ENCODE measurements around the gene EIF4G3.

Gene EIF4G3

DNA sequence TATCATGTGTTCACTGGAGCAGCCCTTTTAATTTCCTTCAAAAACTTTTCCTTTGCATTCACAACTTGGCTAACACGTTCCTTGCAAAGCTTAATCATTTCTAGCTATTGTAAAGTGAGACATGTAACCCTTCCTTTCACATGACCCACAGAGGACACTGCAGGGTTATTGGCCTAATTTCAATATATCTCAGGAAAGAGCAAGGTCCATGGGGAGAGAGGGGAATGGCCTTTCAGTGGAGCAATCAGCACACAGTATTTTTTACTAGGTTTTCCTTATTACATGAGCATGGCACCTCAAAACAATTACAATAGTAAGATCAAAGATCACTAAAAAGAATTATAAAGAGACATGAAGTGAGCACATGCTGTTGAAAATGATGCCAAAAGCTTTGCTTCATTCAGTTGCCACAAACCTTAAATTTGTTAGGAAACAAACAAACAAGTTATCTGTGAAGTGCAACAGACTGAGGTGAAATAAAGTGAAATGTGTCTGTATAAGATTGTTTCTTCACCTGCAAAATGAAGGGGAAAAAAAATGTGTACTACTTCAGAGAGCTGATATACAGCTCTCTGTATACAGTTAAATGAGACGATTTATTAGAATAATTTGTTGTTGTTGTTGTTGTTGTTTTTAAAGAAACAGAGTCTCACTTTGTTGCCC lies 61.5 kb downstream of the EIF4G3 start:
- TF ChIP-seq SIN3A (IDR thresholded peaks at IDR 0.05; ENCODE audit: borderline replicate concordance, insufficient read depth, low read length) (no peak), POLR2AphosphoS5 (IDR thresholded peaks at IDR 0.05; ENCODE audit: low read depth, low read length) (no peak), TAF1 (IDR thresholded peaks at IDR 0.05; ENCODE audit: borderline replicate concordance, insufficient read depth, low read length) (no peak), REST (IDR thresholded peaks at IDR 0.05; ENCODE audit: insufficient read depth in 1 of 2, low read depth in 2 of 2, low read length in 2 of 2) (no peak), FOXP2 (optimal IDR thresholded peaks at IDR 0.05; ENCODE audit: borderline replicate concordance, extremely low read depth, extremely low read length, insufficient read depth) (no peak)

DNA sequence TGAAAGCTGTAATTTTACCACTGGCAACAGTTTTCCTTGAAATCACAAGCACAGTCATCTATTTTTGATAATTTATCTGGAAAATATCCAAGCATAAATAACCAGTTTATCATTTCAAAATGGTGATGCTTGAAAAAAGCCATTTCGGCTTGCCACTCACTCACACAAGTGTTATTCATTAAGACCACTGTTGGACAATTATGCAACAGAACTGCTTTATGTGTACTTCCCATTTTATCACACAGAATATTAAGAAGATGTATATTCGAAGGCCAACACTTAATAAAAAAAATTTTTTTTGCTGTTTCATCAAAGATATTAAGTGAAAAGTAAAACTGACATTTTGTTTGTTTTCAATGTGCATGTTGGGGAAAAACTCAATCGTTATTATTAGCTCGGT lies 62.3 kb downstream of the EIF4G3 start:
- no peak for TF ChIP-seq FOXP2 (optimal IDR thresholded peaks at IDR 0.05; ENCODE audit: borderline replicate concordance, extremely low read depth, extremely low read length, insufficient read depth)
- no peak for TF ChIP-seq SIN3A (IDR thresholded peaks at IDR 0.05; ENCODE audit: borderline replicate concordance, insufficient read depth, low read length)
- TF ChIP-seq REST (IDR thresholded peaks at IDR 0.05; ENCODE audit: insufficient read depth in 1 of 2, low read depth in 2 of 2, low read length in 2 of 2): no peak
- TF ChIP-seq POLR2AphosphoS5 (IDR thresholded peaks at IDR 0.05; ENCODE audit: low read depth, low read length): no peak
- TF ChIP-seq TAF1 (IDR thresholded peaks at IDR 0.05; ENCODE audit: borderline replicate concordance, insufficient read depth, low read length): no peak

DNA sequence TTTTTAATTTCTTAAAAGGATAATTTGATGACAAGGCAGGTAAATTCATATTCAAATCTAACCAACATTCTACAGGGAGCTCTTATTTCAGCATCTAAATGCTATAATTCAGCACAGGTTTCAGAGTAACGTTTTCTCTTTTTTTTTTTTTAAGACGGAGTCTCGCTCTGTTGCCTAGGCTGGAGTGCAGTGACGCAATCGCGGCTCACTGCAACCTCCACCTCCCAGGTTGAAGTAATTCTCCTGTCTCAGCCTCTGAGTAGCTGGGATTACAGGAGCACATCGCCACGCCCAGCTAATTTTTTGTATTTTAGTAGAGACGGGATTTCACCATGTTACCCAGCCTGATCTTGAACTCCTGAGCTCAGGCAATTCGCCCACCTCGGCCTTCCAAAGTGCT lies 66.5 kb downstream of the EIF4G3 start:
- no peak for TF ChIP-seq POLR2AphosphoS5 (IDR thresholded peaks at IDR 0.05; ENCODE audit: low read depth, low read length)
- TF ChIP-seq SIN3A (IDR thresholded peaks at IDR 0.05; ENCODE audit: borderline replicate concordance, insufficient read depth, low read length): no peak
- no peak for TF ChIP-seq TAF1 (IDR thresholded peaks at IDR 0.05; ENCODE audit: borderline replicate concordance, insufficient read depth, low read length)
- no peak for TF ChIP-seq FOXP2 (optimal IDR thresholded peaks at IDR 0.05; ENCODE audit: borderline replicate concordance, extremely low read depth, extremely low read length, insufficient read depth)
- no peak for TF ChIP-seq REST (IDR thresholded peaks at IDR 0.05; ENCODE audit: insufficient read depth in 1 of 2, low read depth in 2 of 2, low read length in 2 of 2)

DNA sequence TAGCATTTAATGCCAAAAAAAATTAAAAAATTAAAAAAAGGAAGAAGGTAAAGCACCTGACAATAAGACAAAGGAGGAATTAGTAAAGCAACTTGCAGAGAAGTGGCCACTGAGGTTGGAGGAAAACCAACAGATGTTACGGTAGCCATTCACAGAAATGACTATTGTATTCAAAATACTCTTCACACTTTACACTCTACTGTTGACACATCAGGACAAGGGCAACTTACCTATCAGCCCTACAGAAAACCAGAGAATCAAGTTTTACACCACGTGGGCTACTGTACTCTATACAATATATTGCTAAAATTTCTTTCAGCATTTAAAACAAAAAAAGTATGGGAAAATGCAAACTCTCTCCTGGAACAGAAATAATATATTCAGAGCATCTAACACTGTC lies 70.0 kb downstream of the EIF4G3 start:
- TF ChIP-seq TAF1 (IDR thresholded peaks at IDR 0.05; ENCODE audit: borderline replicate concordance, insufficient read depth, low read length): no peak

- TF ChIP-seq SIN3A (IDR thresholded peaks at IDR 0.05; ENCODE audit: borderline replicate concordance, insufficient read depth, low read length) (no peak), REST (IDR thresholded peaks at IDR 0.05; ENCODE audit: insufficient read depth in 1 of 2, low read depth in 2 of 2, low read length in 2 of 2) (no peak), TAF1 (IDR thresholded peaks at IDR 0.05; ENCODE audit: borderline replicate concordance, insufficient read depth, low read length) (no peak), POLR2AphosphoS5 (IDR thresholded peaks at IDR 0.05; ENCODE audit: low read depth, low read length) (no peak), FOXP2 (optimal IDR thresholded peaks at IDR 0.05; ENCODE audit: borderline replicate concordance, extremely low read depth, extremely low read length, insufficient read depth) (no peak)
Measured at GRCh38 chr1:21106238-21106637, 70.5 kb downstream of the EIF4G3 start.
